Thoracic aorta (tissue), 2 donors: ENCODE measurements around the gene PFDN6. TPM values are rescaled to one million over a fixed set of nuclear protein-coding genes. Genes with fewer than 3 reads are reported as not detected.

Source experiments
- ATAC-seq: fragments of 150-250 bp; one replicate; pipeline ENCODE4 v1.8.0; 2017; ENCODE audit warnings: low read depth; ENCODE audit not compliant: insufficient number of reproducible peaks, low FRiP score
- DNase-seq: peaks from one replicate; pipeline ENCODE4 v3.0.0-alpha.2; 2020; ENCODE audit warnings: low spot score
- H3K27ac ChIP-seq, 2 donors: fragments of 200-600 bp; sonication (generic); 1 replicate in 1 of 2; 2 replicates in 1 of 2; pipeline ENCODE4 v1.5.1; 2016; ENCODE audit warnings: mild to moderate bottlenecking in 2 of 2, moderate library complexity in 2 of 2
- H3K27me3 ChIP-seq: fragments of 200-600 bp; sonication (generic); replicated peaks from 2 replicates; pipeline ENCODE4 v1.6.0; 2016; ENCODE audit warnings: mild to moderate bottlenecking; ENCODE audit not compliant: insufficient read depth
- H3K36me3 ChIP-seq: fragments of 200-600 bp; sonication (generic); one replicate; pipeline ENCODE4 v1.5.1; 2016
- H3K4me1 ChIP-seq, 2 donors: fragments of 200-600 bp; sonication (generic); 1 replicate in 1 of 2; 2 replicates in 1 of 2; pipeline versions ENCODE4 v1.5.1 to v1.6.0; 2016; ENCODE audit warnings: low read depth in 2 of 2, mild to moderate bottlenecking in 1 of 2; ENCODE audit not compliant: control insufficient read depth in 1 of 2
- H3K4me3 ChIP-seq: fragments of 200-600 bp; sonication (generic); 2 replicates; pipeline ENCODE4 v1.5.1; 2016; ENCODE audit warnings: mild to moderate bottlenecking
- H3K9me3 ChIP-seq: fragments of 200-600 bp; sonication (generic); 2 replicates; pipeline ENCODE4 v1.5.1; 2016
- total RNA-seq, 2 donors: library from RNA; depleted of rRNA; stranded (reverse); fragments of >200 nt; gene quantifications; one replicate each; pipeline versions ENCODE4 v1.1.0 to v1.2.3, GENCODE V29; 2016
- TF ChIP-seq, protein P1 (sequence below): fragments of 200-600 bp; sonication (generic); IDR thresholded peaks from one replicate; pipeline ENCODE4 v1.5.1; 2019; ENCODE audit warnings: antibody characterized with exemption

PFDN6 gene
- total RNA-seq, 2 donors from 2014 or later = 26.8 to 31.9 TPM

DNA sequence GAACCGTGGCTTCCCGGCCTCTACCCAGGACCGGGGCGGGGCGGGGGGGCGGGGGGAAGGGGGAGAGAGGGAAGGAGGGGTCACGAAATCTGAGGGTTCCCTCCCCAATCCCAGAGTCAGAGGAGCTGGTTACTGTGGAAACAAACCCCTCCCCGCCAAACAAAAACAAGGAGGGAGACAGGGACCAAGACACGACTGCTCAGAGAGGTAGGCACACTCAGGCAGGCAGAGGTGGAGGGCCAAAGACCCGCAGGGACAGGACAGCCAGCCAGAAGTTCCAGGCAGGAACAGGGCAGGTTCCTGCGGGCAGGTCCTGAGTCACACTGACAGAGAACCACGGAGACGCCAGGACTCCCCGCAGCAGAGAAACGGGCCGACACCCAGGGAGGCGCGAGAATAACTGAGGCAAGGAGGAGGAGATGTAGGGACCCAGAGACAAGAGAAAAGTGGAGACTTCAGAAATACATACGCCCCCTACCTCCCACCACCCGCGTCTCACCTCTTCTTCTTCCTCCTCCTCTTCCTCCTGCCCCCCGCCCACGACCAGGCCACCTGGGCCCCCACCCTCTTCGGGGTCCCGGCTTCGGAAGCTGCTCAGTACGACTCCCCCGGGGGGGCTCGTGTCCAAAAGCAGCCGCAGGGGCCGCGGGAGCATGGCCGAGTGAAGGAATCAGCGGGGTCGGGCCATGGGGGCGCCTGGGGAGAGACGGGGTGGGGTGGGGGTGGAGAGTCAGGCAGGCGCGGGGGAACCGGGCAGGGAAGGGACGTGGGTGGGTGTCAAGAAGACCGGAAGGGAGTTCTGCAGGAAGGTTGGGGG, 8.8 kb downstream of the PFDN6 start:
- Histone ChIP-seq H3K27me3 (no peaks in the 10 kb centered on the region), H3K4me3 (peak overlapping the region; percentile 79), H3K4me1 (peaks cover 15 to 20% of the 10 kb centered on the region in 2 donors), H3K9me3 (no peaks in the 10 kb centered on the region), H3K27ac (peak overlapping the region; percentile 92 to 93), H3K36me3 (peaks cover 16% of the 10 kb centered on the region)
- peak; percentile 9 for ATAC-seq
- DNase-seq = no peak
- TF ChIP-seq, protein P1, sequence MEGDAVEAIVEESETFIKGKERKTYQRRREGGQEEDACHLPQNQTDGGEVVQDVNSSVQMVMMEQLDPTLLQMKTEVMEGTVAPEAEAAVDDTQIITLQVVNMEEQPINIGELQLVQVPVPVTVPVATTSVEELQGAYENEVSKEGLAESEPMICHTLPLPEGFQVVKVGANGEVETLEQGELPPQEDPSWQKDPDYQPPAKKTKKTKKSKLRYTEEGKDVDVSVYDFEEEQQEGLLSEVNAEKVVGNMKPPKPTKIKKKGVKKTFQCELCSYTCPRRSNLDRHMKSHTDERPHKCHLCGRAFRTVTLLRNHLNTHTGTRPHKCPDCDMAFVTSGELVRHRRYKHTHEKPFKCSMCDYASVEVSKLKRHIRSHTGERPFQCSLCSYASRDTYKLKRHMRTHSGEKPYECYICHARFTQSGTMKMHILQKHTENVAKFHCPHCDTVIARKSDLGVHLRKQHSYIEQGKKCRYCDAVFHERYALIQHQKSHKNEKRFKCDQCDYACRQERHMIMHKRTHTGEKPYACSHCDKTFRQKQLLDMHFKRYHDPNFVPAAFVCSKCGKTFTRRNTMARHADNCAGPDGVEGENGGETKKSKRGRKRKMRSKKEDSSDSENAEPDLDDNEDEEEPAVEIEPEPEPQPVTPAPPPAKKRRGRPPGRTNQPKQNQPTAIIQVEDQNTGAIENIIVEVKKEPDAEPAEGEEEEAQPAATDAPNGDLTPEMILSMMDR = no peak

DNA sequence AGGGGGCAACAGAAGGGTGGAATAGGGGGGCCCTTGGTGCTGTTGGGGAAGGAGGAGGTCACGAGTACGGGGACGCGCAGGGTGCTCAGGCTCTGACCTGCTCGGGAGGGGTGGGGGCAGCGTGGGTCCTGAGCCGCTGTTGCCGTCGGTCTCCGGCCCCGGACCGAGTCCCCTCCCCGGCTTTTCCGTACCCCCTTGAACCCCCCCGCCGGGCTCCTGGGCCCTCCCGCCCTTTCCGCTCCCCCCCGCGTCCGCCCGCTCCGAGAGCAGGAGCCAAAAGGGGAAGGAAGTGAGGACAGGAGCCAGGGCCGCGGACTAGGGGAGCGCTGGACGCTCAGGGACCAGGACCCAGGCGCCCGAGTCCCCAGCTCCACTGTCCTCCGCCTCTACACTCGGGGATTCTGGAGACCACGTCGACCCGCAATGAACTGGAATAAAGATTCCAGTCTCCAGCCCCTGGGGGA, 9.4 kb downstream of the PFDN6 start, which contains the start of gene RGL2:
Gene RGL2, minus strand, starts transcription at position 170 of the 464 bp plus-strand sequence. CDS start 332 bp downstream, outside the sequence.
- Histone ChIP-seq H3K9me3 (no peaks in the 10 kb centered on the region), H3K4me3 (peak within 1 kb of the TSS; percentile 79), H3K27me3 (no peaks in the 10 kb centered on the region), H3K27ac (peak within 1 kb of the TSS; percentile 92 to 93), H3K36me3 (peaks cover 20% of the 10 kb centered on the region), H3K4me1 (peaks cover 15 to 20% of the 10 kb centered on the region in 2 donors)
- ATAC-seq (peak; percentile 41), DNase-seq (peak; percentile 55)
- TF ChIP-seq, protein P1 = no peak

DNA sequence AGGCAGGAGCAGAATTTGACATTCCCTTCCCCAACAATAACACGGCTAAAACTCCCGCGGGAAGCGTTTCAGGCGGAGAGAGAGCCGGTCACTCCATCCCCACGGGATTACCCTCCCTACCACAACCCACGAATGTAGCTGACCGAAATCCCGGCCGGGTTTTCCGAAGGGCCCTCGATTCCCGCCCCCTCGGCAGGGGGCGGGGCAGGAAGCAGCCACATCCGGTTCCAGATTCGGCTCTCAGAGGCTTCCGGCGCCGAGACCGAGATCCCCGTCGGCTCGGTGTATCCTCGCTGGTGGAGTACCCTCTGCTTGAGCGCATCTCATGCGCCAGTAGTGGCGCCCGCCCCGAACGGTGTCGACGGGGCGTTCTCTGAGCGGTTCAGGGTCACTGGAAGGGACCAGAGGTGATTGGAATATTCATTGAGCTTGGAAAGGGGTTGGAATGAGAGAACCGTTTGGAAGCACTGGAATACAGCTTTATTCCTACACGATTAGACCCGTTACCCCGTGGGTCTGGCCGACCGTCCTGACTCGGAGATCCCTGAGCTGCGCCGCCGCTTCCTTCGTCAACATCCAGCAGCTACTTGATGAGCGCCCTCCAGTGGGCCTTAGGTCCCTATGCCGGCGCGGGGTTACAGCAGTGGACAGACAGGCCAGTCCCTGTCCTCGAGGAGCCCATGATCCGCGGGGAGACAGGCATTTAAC, 10.0 kb downstream of the PFDN6 start:
- ATAC-seq = peak; percentile 67
- H3K9me3 ChIP-seq = no peaks in the 10 kb centered on the region
- peak overlapping the region; percentile 79 for H3K4me3 ChIP-seq
- DNase-seq = peak; percentile 72
- peak overlapping the region; percentile 92 to 93 for H3K27ac ChIP-seq
- peaks cover 25% of the 10 kb centered on the region for H3K36me3 ChIP-seq
- TF ChIP-seq, protein P1 = peak; percentile 61
- peaks cover 15 to 20% of the 10 kb centered on the region in 2 donors for H3K4me1 ChIP-seq
- no peaks in the 10 kb centered on the region for H3K27me3 ChIP-seq

DNA sequence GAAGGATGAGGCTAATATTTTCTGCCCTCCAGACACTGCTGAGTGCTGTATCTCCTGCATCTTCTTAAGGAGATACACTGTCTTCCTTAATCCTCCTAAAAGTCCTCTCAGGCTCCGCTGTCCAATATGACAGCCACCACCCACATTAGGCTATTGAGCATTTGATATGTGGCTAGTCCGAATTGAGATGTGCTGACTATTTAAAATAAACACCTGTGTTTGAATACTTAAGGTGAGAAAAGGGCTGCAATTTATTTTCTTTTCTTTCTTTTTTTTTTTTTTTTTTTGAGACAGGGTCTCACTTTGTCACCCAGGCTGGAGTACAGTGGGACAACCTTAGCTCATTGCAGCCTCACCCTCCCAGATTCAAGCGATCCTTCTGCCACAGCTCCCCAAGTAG, 12.5 kb downstream of the PFDN6 start:
- DNase-seq (no peak), ATAC-seq (no peak)
- H3K4me1 ChIP-seq = peaks cover 15 to 20% of the 10 kb centered on the region in 2 donors
- no peak overlapping the region for H3K4me3 ChIP-seq
- TF ChIP-seq, protein P1 = no peak
- H3K27me3 ChIP-seq = no peaks in the 10 kb centered on the region
- H3K27ac ChIP-seq = no peak overlapping the region
- H3K36me3 ChIP-seq = peaks cover 19% of the 10 kb centered on the region
- no peaks in the 10 kb centered on the region for H3K9me3 ChIP-seq

DNA sequence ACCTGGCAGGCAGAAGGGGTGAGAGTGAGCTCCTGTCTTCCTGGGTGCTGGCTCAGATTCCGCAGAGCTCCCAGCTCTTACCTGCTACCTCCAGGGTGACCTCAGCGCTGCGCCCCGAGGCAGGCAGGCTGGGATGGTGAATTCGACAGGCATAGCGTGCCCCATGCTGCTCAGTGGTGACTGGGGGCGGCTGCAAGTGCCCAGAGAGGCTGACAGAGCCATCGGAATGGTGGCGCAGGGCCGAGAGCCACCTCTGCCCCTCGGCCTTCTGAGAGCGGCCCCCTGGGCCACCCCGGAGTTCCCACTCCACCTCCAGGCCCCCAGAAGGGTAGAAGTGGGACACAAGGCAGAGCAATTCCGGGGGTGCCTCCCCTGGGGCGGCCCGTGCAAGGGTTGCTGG, 14.8 kb downstream of the PFDN6 start:
- H3K4me1 ChIP-seq = peaks cover 8 to 12% of the 10 kb centered on the region in 2 donors
- H3K27ac ChIP-seq = no peak overlapping the region
- no peak for ATAC-seq
- no peak for DNase-seq
- peaks cover 19% of the 10 kb centered on the region for H3K36me3 ChIP-seq
- no peaks in the 10 kb centered on the region for H3K27me3 ChIP-seq
- no peaks in the 10 kb centered on the region for H3K9me3 ChIP-seq
- H3K4me3 ChIP-seq = no peak overlapping the region
- TF ChIP-seq, protein P1 = no peak
